Left ventricle myocardium superior (tissue), 1 donor: ENCODE data around the gene GAK. TPM values are rescaled to one million over a fixed set of nuclear protein-coding genes. Genes with fewer than 3 reads are reported as not detected.

ENCODE experiments used
- ATAC-seq: fragments of 200-7000 bp; cut with Tn5 transposase; one replicate; pipeline ENCODE4 v1.9.1; 2020; ENCODE audit warnings: mild to moderate bottlenecking, moderate library complexity
- DNase-seq: peaks from one replicate; pipeline ENCODE4 v3.0.0-alpha.2; 2020
- intact Hi-C: fragments of 100-400 bp; cut with micrococcal nuclease; formaldehyde crosslinking; loops from one replicate; pipeline ENCODE4 v1.11.0; 2022
- total RNA-seq: library from RNA; stranded (reverse); fragmentation: NEBNext Ultra II Directional; extraction: Animal tissue kit (Norgen Biotek cat#: 25700); gene quantifications from one replicate; pipeline ENCODE4 v1.2.1, GENCODE V29; 2021
- donor health status: DM: no; HTN: yes; CAD: no; lungs with severe emphysema.

GAK gene
- total RNA-seq, 1 donor from 2014 or later: 29.7 TPM

DNA sequence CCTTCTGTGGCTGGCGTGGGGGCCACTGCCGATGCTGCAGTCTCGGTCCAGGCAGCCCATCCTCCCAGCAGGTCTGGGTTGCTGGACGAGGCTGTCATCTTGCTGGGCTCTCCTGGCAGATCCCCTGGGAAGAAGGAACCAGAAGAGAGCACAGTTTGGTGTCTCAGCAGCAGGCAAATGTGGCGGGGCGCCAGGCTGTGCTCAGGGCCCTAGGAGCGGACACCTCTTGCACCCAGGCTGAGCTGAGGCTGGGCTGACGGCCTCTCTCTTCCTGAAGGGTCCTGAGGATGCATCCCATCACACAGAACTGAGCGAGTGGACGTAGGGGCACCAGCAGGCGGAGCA is 67.0 kb downstream of the GAK start:
- intact Hi-C loops: no loop called here
- peak; percentile 24 for DNase-seq
- ATAC-seq: no peak

DNA sequence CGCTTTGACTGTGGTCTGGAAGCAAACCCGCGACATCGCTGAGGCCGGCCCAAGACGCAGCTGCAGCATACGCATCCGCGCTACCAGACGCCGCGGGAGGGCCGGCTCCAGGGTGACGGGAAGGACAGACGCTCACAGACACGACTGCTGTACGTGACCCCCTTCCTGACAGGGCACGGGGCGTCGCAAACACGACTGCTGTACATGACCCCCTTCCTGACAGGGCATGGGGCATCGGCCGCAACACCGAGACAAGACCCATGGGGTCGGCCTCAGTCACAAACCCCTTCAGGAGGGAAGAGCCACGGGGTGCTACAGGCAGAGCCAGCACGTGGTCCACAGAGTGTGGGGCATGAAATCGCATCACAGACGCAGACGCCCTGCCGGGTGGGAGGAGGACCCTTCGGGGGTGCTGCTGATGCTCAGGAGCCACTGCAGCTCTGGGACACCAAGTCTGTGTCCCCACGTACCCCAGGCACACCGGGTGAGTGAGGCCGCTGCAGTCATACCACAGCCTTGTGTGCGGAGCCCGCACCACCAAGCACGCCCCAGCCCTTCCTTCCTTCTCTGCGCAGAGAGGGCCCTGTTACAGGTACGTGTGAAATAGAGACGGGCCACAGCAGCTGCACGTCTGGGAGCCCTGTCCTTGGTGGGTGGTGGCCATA is 67.5 kb downstream of the GAK start:
- DNase-seq (peak; percentile 28), ATAC-seq (no peak)
- intact Hi-C loops: no loop called here

DNA sequence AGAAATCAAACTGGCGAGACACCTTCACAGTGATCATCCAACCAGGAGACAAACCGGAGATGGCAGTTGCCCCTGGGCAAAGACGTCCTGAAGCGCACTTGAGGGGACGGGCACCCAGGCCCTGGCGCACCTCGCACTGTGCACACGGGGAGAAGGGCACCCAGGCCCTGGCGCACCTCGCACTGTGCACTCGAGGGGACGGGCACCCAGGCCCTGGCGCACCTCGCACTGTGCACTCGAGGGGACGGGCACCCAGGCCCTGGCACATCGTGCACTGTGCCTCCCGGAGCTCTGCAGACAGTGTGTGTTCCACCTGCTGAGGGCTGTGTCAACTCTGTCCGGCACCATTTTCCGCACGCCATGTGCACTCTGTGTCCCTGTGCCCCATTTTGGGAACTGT is 71.6 kb downstream of the GAK start:
- intact Hi-C loops: no loop called here
- DNase-seq: peak; percentile 17
- no peak for ATAC-seq

DNA sequence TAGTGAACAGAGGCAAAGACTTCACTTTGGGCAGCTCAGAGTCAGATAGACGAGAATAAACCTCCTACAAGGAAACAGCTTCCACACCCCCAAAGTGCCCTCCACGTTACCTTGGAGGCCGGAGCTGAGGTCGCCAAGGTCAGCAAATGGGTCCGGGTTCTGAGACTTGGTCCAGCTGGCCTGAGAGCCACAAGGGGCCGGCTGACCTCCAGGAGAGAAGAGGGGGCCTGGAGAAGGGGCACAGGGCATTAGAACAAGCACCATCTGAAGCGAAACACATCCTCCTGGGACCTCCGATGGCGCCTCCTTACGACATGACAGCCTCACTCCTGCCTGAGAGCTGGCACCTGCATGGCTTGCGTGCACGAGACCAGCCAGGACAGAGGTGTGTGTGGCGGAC is 72.6 kb downstream of the GAK start:
- DNase-seq: peak; percentile 24

DNA sequence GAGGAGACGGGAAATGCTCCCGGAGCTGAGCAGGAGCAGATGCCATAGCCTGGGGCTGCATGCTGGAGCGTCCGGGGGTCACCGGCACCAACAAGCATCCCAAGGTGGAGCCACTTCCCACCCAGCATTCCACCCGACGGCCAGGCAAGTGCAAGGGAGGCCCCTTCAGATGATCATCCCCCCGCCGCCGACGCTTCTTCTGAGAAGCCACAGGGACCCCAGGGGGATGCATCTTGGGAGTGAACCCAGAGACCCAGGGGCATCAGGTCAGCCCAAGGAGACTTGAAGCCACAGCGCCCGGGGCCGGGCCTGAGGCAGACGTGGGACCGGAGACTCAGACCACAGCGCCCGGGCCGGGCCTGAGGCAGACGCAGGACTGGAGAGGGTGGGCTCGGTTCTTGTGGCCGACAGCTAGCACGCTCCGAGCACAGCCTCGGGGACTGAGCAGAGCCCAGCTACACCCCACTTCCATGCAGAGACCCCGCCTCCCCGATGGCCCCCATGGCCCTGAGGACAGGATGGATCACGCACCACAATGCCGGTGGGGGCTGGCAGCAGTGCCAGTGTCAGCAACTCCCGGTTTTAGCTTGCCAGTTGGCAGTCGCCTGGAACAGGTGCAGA is 73.2 kb downstream of the GAK start:
- intact Hi-C loops: no loop called here
- DNase-seq (peak; percentile 25), ATAC-seq (no peak)

More for the DNA sequence above, 72.6 kb downstream of the GAK start:
- intact Hi-C loops: no loop called here
- ATAC-seq: no peak

DNA sequence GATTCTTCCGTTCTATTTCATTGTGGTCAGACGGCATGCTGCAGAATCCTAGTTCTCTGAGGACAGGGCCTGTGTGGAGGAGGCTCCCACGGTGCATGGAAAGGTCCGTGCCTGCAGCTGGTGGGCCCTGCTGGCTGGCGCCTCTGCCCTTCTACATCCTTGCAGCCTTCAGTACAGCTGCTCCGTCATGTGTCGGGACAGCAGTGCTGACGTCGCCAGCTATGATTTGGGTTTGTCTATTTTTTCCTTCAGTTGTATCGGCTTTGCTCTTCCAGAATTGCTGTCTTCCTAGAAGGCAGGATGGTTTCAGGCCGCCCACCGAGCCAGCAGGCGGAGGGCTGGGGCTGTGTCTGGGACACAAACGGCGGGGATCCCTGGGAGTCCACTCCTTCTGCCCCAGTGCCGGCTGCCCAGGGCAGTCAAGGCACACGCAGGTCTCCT is 74.1 kb downstream of the GAK start:
- intact Hi-C loops: no loop called here
- ATAC-seq: no peak
- peak; percentile 9 for DNase-seq

- no peak for ATAC-seq
- DNase-seq: no peak
- intact Hi-C loops: no loop called here
Observed at GRCh38 chr4:857461-857860, 74.7 kb downstream of the GAK start.

DNA sequence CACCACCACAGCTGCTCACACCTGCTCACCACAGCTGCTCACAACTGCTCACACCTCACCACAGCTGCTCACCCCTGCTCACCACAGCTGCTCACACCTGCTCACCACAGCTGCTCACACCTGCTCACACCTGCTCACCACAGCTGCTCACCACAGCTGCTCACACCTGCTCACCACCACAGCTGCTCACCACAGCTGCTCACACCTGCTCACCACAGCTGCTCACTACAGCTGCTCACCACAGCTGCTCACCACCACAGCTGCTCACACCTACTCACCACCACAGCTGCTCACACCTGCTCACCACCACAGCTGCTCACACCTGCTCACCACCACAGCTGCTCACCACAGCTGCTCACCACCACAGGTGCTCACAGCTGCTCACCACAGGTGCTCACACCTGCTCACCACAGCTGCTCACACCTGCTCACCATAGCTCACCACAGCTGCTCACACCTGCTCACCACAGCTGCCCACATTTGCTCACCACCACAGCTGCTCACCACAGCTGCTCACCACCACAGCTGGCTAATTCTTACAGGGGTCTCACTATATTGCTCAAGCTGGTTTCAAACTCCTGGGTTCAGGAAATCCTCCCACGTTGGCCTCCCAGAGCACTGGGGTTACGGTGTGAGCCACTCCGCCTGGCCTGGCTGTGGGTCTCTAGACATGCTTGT is 75.8 kb downstream of the GAK start:
- intact Hi-C loops: no loop called here
- no peak for ATAC-seq
- DNase-seq: peak; percentile 11

DNA sequence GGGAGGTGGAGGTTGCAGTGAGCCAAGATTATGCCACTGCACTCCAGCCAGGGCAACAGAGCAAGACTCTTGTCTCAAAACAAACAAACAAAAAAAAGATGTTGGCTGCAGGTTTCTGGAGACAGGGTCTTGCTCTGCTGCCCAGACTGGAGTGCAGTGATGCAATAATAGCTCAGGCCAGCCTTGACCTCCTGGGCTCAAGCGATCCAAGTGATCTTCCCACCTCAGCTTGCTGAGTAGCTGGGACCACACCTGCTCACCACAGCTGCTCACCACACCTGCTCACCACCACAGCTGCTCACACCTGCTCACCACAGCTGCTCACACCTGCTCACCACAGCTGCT is 76.3 kb downstream of the GAK start:
- DNase-seq (no peak), ATAC-seq (no peak)
- intact Hi-C loops: no loop called here

DNA sequence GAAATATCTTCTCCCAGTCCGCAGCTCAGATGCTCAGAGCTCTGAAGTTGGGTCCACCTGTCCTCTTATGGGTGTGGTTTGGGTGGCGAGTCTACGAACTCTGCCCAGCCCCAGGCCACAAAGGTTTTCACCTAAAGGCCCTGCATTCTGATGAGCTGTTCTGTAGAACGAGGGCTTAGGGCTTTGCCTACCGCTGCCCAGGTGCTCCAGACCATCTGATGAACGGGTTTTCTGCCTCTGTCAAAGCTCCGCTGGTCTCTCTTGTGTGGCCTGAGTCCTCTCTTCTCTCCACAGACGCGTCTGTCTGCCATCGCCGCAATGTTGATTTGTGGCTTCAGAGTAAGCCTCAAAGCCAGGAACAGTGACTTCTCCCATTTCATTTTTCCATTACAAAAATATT is 77.8 kb downstream of the GAK start:
- DNase-seq: no peak
- intact Hi-C loops: no loop called here
- no peak for ATAC-seq

DNA sequence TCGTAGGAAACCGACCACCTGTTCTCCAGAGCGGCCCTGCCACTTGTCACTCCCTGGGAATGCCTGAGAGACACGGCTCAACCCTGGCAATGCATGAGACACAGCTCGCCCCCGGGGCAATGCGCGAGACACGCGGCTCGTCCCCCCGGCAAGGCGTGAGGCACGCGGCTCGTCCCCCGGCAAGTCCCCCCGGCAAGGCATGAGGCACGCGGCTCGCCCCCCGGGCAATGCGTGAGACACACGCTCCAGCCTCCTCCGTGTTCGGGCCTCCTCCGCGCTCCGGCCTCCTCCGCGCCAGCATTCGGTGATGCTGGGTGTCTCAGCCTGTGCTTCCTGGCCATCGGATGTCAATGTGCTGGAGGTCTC is 78.7 kb downstream of the GAK start:
- ATAC-seq: no peak
- DNase-seq: peak; percentile 13
- intact Hi-C loops: no loop called here

- no peak for ATAC-seq
- intact Hi-C loops: no loop called here
- DNase-seq: peak; percentile 15
Observed at GRCh38 chr4:851701-852430, 80.2 kb downstream of the GAK start.

GRCh38 chr4:850323-850945 is 81.7 kb downstream of the GAK start:
- intact Hi-C loops: no loop called here
- ATAC-seq: no peak
- peak; percentile 18 for DNase-seq

DNA sequence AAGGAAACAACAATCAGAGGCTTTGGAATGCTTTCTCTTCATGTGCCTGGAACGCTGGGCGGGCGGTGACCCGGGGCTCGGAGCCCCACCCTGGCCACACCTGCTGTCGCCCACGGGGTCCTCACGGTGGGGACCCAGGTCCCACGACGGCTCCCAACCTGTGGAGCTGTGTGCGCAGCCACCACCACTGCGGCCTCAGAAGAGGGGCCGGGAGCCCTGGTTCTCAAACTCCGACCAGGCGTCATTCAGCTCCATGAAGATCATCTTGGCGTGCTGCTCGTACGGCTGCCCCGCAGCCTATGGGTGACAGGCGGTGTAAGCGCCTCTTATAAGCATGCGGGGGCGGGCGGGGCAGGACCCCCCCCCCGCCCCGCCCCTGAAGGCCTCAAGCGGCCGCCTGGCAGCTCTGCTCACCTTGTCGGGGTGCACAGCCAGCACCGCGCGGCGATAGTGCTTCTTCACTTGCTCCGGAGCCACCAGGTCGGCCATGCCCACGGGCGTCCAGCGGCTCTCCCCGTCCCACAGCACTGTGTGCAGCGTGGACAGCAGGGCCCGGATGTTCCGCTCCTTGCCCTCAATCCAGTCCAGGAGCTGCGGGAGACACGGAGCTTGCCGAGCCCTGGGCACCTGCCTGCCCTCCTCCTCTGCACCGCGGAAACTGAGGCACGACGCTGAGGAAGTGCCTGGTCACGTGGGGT is 82.5 kb downstream of the GAK start:
- DNase-seq (peak; percentile 24), ATAC-seq (no peak)
- intact Hi-C loops: no loop called here

- DNase-seq (peak; percentile 15), ATAC-seq (no peak)
- intact Hi-C loops: no loop called here
Observed at GRCh38 chr4:848803-849477, 83.2 kb downstream of the GAK start.

- DNase-seq (peak; percentile 9), ATAC-seq (no peak)
- intact Hi-C loops: no loop called here
Observed at GRCh38 chr4:848307-848691, 83.8 kb downstream of the GAK start.

- intact Hi-C loops: no loop called here
- ATAC-seq (no peak), DNase-seq (peak; percentile 25)
Observed at GRCh38 chr4:845836-846251, 86.3 kb downstream of the GAK start.

DNA sequence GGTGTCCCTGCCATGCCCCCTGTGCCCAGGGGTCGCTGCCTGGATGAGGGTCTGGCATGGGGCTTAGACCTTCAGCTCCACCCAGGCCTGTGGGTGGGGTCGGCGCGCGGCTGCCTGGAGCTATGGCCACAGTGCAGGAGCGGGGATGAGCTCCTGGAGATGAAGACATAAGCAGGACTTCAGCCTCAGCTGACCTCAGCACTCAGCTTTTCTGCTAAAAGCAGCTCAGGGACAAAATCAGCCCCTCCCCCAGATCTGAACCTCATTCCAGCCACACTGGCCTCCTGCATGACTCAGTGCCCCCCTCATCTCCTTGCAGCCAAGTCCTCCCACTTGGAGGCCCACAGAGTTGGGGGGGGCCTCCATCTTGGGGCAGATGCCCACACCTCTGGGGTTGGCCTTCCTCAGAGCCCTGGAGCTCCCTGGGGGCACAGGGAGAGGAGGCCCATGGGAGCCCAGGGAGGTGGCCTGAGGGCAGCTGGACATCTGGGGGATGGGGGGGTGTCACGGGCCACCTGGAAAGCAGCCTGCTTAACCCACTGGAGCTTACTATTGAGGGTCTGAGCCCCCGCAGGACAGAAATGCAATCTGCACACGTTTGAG is 86.8 kb downstream of the GAK start:
- intact Hi-C loops: no loop called here
- DNase-seq (peak; percentile 16), ATAC-seq (no peak)
